CD4-positive, alpha-beta T cell (primary cell): ENCODE measurements around the gene FGF19. TPM values are rescaled to one million over a fixed set of nuclear protein-coding genes. Genes with fewer than 3 reads are reported as not detected.
A peak's percentile ranks its signal among the peaks of the same experiment; 100 is the strongest.

ENCODE experiments used
- ATAC-seq: fragments of 200-7000 bp; cut with Tn5 transposase; one replicate; pipeline ENCODE4 v1.10.0; 2022; ENCODE audit warnings: mild to moderate bottlenecking; ENCODE audit not compliant: poor library complexity
- CTCF ChIA-PET: fragments of 350-600 bp; sonication (Branson Sonifier 250); formaldehyde crosslinking; loops from one replicate; lab custom pipeline; 2021; ENCODE audit warnings: antibody characterized with exemption, inconsistent platforms; lab: Charles Lee
- POLR2A ChIA-PET: fragments of 350-600 bp; sonication (Branson Sonifier 250); formaldehyde crosslinking; loops from one replicate; lab custom pipeline; 2021; ENCODE audit warnings: antibody characterized with exemption, inconsistent platforms; lab: Charles Lee
- DNase-seq, 14 experiments: peaks; one replicate each; pipeline ENCODE4 v3.0.0-alpha.2; 2013 to 2020; ENCODE audit warnings: mixed read lengths in 2 of 14
- H3K27ac ChIP-seq, 2 donors: one replicate each; pipeline versions ENCODE4 v1.5.1 to v1.7.0; 2013; ENCODE audit warnings: low read length in 2 of 2, low read depth in 1 of 2, mild to moderate bottlenecking in 1 of 2
- H3K27me3 ChIP-seq, 2 experiments: 1 replicate in 1 of 2; 2 replicates in 1 of 2; pipeline versions ENCODE4 v1.6.1 to v1.7.0; 2013; ENCODE audit warnings: low read length in 2 of 2, control low read depth in 1 of 2, mild to moderate bottlenecking in 1 of 2, moderate library complexity in 1 of 2; ENCODE audit not compliant: insufficient read depth in 2 of 2, control insufficient read depth in 1 of 2
- H3K36me3 ChIP-seq: one replicate; pipeline ENCODE4 v1.6.1; 2013; ENCODE audit warnings: low read length, control low read depth; ENCODE audit not compliant: insufficient read depth
- H3K4me1 ChIP-seq: one replicate; pipeline ENCODE4 v1.6.1; 2013; ENCODE audit warnings: low read length, control low read depth; ENCODE audit not compliant: insufficient read depth
- H3K4me3 ChIP-seq: one replicate; pipeline ENCODE4 v1.5.1; 2013; ENCODE audit warnings: mild to moderate bottlenecking, low read length, moderate library complexity
- H3K9me3 ChIP-seq, 2 experiments: 1 replicate in 1 of 2; 2 replicates in 1 of 2; pipeline versions ENCODE4 v1.6.1 to v1.7.0; 2013; ENCODE audit warnings: low read length in 2 of 2, mild to moderate bottlenecking in 2 of 2, control low read depth in 1 of 2, moderate library complexity in 1 of 2; ENCODE audit not compliant: control insufficient read depth in 1 of 2, insufficient read depth in 1 of 2
- H3K27ac Mint-ChIP-seq: one replicate; pipeline ENCODE4 v1.8.0; 2020; ENCODE audit warnings: mixed read lengths
- H3K27me3 Mint-ChIP-seq: one replicate; pipeline ENCODE4 v1.8.0; 2021; ENCODE audit warnings: mixed read lengths
- H3K36me3 Mint-ChIP-seq: one replicate; pipeline ENCODE4 v1.8.0; 2021; ENCODE audit warnings: low read depth, mixed read lengths
- H3K4me1 Mint-ChIP-seq: one replicate; pipeline ENCODE4 v1.8.0; 2021; ENCODE audit warnings: low read depth, mixed read lengths
- H3K4me3 Mint-ChIP-seq: one replicate; pipeline ENCODE4 v1.8.0; 2020; ENCODE audit warnings: mild to moderate bottlenecking, mixed read lengths
- H3K9me3 Mint-ChIP-seq: one replicate; pipeline ENCODE4 v1.8.0; 2020; ENCODE audit warnings: mixed read lengths
- CTCF ChIP-seq: fragments of 200-600 bp; IDR thresholded peaks from one replicate; pipeline ENCODE4 v1.8.0; 2022; ENCODE audit warnings: antibody characterized with exemption, mild to moderate bottlenecking
- intact Hi-C, 2 experiments: fragments of 100-400 bp; cut with DNase I in 1 of 2; cut with micrococcal nuclease in 1 of 2; formaldehyde crosslinking; loops; one replicate each; pipeline versions ENCODE4 v1.15.1 to v1.9.0; 2023 to 2025; cut with DNase I, micrococcal nuclease
- total RNA-seq, 174 experiments: library from RNA in 2 of 174; stranded (reverse) in 2 of 174; gene quantifications; one replicate each; pipeline ENCODE4 v1.2.3 and lab custom pipeline; 2021 to 2026

The FGF19 gene
- total RNA-seq, 2 experiments from 2014 or later = not detected

GRCh38 chr11:69662021-69662698 is 41.7 kb downstream of the FGF19 start:
- ATAC-seq (no peak), DNase-seq (peak in 1 of 14 experiments; percentile 27)
- ChIA-PET CTCF (interaction anchor here (1.0 to 1.7 kb wide), 2 partner anchors 8 to 14 kb away, joined by 4 to 5 read pairs; no protein-coding TSS in a partner anchor), POLR2A (no interaction called here)
- no peaks in the 10 kb centered on the region for H3K4me1 Mint-ChIP-seq
- no peak overlapping the region for H3K4me3 ChIP-seq
- H3K36me3 Mint-ChIP-seq = peaks cover 41% of the 10 kb centered on the region
- H3K27ac Mint-ChIP-seq = no peak overlapping the region
- no peaks in the 10 kb centered on the region for H3K27me3 ChIP-seq
- no peak overlapping the region for H3K27ac ChIP-seq
- peaks cover 27% of the 10 kb centered on the region for H3K36me3 ChIP-seq
- H3K9me3 ChIP-seq = no peaks in the 10 kb centered on the region
- no peak overlapping the region for H3K4me3 Mint-ChIP-seq
- H3K4me1 ChIP-seq = no peaks in the 10 kb centered on the region
- intact Hi-C loops = no loop called here
- H3K9me3 Mint-ChIP-seq = no peaks in the 10 kb centered on the region
- TF ChIP-seq CTCF = no peak
- H3K27me3 Mint-ChIP-seq = no peaks in the 10 kb centered on the region

- DNase-seq (no peak), ATAC-seq (no peak)
- H3K4me1 Mint-ChIP-seq = no peaks in the 10 kb centered on the region
- ChIA-PET CTCF (interaction anchor here (1.7 kb wide), 1 partner anchor 9 kb away, joined by 4 read pairs; no protein-coding TSS in a partner anchor), POLR2A (no interaction called here)
- no peak overlapping the region for H3K27ac ChIP-seq
- no peaks in the 10 kb centered on the region for H3K9me3 Mint-ChIP-seq
- H3K4me3 Mint-ChIP-seq = no peak overlapping the region
- H3K4me3 ChIP-seq = no peak overlapping the region
- no peaks in the 10 kb centered on the region for H3K27me3 ChIP-seq
- H3K4me1 ChIP-seq = no peaks in the 10 kb centered on the region
- H3K36me3 ChIP-seq = peaks cover 21% of the 10 kb centered on the region
- no peak for TF ChIP-seq CTCF
- no peak overlapping the region for H3K27ac Mint-ChIP-seq
- H3K36me3 Mint-ChIP-seq = peaks cover 40% of the 10 kb centered on the region
- intact Hi-C loops = no loop called here
- no peaks in the 10 kb centered on the region for H3K27me3 Mint-ChIP-seq
- H3K9me3 ChIP-seq = no peaks in the 10 kb centered on the region
Observed at GRCh38 chr11:69661413-69661715, 42.5 kb downstream of the FGF19 start.

- DNase-seq = peak in 1 of 14 experiments; percentile 11
- POLR2A ChIA-PET = no interaction called here
- H3K9me3 ChIP-seq = no peaks in the 10 kb centered on the region
- H3K36me3 ChIP-seq = peaks cover 16% of the 10 kb centered on the region
- no peaks in the 10 kb centered on the region for H3K27me3 ChIP-seq
- H3K27me3 Mint-ChIP-seq = no peaks in the 10 kb centered on the region
- no peak for TF ChIP-seq CTCF
- no peaks in the 10 kb centered on the region for H3K9me3 Mint-ChIP-seq
- H3K4me1 ChIP-seq = no peaks in the 10 kb centered on the region
- intact Hi-C loops = no loop called here
- H3K36me3 Mint-ChIP-seq = peaks cover 33% of the 10 kb centered on the region
- H3K27ac ChIP-seq = no peak overlapping the region
- no peak overlapping the region for H3K4me3 ChIP-seq
- H3K4me1 Mint-ChIP-seq = no peaks in the 10 kb centered on the region
- no peak overlapping the region for H3K4me3 Mint-ChIP-seq
- H3K27ac Mint-ChIP-seq = no peak overlapping the region
- CTCF ChIA-PET = interaction anchor here (1.0 kb wide), 1 partner anchor 10 kb away, joined by 3 read pairs; no protein-coding TSS in a partner anchor
- ATAC-seq = no peak
Observed at GRCh38 chr11:69660001-69660500, 43.8 kb downstream of the FGF19 start.
